Stimulated activated naive CD4-positive, alpha-beta T cell treated with Interleukin-2 at 50 U/mL for 16 hours (primary cell): ENCODE data around the gene TPSAB1.
"Not testable (repeated sequence)": the region's sequence is repeated elsewhere in the genome, so short reads cannot be mapped to it uniquely, and the experiment has no call there.

ENCODE experiments used
- DNase-seq: peaks from one replicate; lab custom pipeline; 2025; lab: John Stamatoyannopoulos, UW

TPSAB1 gene

DNA sequence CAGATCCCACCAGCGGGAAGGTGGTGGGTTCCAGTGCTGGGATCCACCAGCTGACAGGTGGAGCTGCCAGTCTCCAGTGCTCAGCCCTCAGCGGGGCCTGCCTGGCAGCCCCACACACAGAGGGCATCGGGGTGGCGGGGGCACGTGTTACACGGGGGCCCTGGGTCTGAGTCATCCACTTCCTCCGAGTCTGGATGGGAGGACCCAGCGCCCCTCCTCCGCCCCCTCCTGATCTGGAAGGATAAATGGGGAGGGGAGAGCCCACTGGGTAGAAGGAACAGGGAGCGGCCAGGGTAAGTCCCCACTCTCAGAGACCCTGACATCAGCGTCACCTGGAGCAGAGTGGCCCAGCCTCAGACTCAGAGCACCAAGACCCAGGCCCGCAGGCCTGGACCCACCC, at the start of gene TPSAB1:
TPSAB1 (plus strand) TSS at position 270 of the 400 bp plus-strand sequence. CDS start 234 bp downstream, outside the sequence.
- DNase-seq, result not testable (repeated sequence)

DNA sequence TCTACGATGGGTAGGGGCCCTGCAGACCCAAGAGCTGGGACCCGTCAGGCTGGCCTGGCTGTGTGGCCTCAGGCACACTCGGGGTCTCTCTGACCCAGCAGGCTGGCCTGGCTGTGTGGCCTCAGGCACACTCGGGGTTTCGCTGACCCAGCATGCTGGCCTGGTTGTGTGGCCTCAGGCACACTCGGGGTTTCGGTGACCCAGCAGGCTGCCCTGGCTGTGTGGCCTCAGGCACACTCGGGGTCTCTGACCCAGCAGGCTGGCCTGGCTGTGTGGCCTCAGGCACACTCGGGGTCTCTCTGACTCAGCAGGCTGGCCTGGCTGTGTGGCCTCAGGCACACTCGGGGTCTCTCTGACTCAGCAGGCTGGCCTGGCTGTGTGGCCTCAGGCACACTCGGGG, 49.7 kb upstream of the TPSAB1 start:
- not testable (repeated sequence) for DNase-seq

GRCh38 chr16:1192384-1193073, 48.0 kb upstream of the TPSAB1 start:
- no peak for DNase-seq

DNA sequence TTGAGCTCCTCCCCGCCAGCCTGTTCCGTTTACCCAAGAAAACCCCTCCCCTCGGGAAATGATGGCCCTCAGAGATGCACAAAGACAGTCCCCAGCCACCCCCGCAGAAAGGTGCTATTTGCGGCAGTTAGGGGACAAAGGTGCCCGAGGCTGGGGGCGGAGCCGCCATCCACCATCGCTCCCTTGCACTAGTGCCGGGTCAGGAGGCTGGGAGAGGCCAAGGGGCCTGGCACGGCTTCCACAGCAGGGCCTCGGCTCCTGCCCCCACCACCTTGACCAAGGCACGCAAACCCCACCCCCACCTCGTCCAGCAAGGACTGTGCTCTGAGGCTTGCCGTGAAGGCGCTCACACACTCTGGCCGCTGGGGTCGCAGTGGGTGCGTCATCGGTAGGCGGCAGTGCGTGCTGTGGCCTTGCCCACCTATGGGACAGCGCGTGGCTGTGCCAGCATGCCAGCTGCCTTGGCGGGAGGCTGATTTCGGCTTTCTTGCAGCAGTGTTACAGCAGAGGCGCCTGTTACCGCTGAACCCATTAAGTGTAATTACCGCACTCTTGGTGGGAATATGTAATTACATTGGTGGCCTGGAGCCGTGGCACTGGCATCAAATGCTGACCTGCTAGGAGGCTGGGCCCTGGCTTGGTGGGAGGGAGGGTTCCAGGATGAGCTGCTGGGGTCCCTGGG, 47.2 kb upstream of the TPSAB1 start:
- no peak for DNase-seq

DNA sequence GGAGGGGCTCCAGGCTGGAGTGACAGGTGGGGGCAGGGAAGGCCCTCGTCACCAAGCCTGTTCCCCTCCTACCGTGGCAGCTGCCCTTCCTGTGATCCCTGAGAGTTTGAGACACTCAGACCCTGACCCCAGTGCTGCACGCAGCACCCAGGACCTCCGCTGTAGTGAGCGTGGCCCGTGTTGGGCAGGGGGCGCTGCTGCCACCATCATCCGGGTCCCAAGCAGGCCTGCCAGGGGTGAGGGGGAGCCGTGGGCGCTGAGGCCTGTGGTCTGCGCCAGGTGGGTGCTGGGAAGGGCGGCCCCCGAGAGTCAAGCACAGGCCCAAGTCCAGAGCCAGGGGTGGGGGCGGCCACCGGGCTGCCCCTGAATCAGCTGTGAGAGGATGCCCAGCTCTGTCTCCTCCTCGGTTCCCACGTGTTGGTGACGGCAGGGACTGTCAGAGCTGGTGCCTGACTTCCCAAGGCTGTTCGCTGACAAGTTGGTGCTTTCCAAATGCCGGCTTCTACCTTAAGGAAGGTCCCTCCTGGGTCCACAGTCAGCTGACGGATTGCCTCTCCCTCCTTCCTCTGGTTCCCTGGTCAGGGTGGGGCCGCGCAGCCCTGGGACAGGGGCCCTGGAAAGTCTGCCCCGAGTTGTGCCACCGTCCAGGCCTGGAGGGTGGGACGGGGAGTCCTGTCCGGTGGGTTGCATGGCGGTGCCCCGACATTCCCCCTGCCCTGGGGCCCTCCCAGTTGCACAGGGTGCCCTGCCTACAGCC, 46.5 kb upstream of the TPSAB1 start:
- no peak for DNase-seq

GRCh38 chr16:1194665-1195392, 45.7 kb upstream of the TPSAB1 start:
- no peak for DNase-seq

GRCh38 chr16:1195393-1195666, 45.2 kb upstream of the TPSAB1 start:
- no peak for DNase-seq

DNA sequence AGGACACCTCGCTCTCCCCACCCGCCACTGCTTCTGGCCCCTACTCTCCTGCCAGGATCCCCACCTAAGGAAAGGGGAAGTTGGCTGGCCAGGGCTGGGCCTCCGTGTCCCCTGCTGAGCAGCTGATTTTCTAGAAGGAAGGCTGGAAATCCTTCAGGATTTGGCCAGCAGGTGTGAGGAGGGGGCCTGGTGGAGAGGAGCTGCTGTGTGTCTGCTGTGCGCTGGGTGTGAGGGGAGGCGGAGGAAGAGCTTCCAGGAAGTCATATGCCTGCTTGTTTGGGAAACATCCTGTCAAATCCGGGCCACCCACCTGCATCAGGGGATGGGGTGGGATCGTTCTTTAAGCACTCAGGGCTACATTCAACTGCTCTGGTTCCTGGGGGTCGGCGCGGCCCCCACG, 44.0 kb upstream of the TPSAB1 start:
- no peak for DNase-seq

DNA sequence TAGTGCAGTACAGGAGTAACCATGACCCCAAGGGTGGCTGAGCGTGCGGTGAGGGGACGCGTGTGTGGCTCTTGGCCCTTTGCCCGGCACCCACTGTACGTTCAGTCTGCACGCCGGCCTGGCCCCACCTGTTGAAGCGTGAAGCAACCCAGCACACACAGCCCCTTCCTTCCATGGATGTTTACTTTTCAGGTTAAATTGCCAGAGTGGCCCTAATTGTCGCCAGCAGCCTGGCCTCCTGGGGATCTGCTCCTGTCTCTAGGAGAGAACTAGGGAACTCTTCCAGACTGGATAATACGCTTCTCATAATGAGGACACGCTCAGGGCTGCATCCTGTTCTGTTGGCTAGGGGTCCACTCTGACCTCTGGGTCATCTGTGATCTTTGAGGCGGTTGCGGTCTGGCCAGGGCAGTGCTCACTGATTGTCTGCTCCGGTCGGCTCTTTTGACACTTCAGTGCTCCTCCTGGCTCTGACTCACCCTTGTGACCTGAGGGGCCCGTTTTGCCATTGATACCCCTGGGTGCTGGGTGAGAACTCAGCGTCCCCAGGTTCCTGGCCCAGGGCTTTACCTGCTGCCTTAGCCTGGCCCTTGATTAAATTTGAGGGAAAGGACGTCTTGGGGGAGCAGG, 43.2 kb upstream of the TPSAB1 start:
- no peak for DNase-seq

DNA sequence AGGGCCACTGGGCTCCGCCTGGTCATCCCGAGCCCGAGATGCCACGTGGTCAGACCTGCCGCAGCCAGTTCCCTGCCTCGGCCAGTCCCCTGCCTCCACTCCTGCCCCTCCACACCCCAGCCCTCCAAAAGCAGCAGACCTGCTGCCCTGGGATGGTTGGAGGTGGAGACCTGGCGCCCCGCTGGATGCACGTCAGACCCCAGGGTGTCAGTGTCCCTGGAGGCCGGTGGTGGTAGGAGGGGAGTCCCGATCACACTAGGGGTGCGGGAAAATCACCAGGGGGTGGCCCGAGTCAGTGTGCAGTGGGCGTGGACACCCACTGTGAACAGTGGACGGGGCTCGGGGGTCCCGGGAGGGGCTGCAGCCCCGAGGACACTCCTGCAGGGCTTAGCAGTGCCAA, 42.3 kb upstream of the TPSAB1 start:
- no peak for DNase-seq

DNA sequence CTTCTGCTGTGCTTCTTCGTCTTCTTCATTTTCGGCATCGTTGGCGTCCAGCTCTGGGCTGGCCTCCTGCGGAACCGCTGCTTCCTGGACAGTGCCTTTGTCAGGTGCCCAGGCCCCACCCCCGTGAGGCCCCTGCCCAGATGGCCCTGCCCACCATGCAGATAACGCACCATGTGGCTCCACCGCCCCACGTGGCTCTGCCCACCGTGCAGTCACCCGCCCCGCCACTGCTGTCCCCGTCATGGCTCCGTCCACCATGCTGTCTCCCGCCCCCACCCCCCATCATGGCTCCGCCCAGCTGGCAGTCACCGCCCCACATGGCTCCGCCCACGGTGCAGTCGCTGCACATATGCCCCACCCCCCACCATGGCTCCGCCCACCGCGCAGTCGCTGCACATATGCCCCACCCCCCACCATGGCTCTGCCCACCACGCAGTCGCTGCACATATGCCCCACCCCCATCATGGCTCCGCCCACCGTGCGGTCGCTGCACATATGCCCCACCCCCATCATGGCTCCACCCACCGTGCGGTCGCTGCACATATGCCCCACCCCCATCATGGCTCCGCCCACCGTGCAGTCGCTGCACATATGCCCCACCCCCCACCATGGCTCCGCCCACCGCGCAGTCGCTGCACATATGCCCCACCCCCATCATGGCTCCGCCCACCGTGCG, 41.7 kb upstream of the TPSAB1 start:
- DNase-seq, result not testable (repeated sequence)

DNA sequence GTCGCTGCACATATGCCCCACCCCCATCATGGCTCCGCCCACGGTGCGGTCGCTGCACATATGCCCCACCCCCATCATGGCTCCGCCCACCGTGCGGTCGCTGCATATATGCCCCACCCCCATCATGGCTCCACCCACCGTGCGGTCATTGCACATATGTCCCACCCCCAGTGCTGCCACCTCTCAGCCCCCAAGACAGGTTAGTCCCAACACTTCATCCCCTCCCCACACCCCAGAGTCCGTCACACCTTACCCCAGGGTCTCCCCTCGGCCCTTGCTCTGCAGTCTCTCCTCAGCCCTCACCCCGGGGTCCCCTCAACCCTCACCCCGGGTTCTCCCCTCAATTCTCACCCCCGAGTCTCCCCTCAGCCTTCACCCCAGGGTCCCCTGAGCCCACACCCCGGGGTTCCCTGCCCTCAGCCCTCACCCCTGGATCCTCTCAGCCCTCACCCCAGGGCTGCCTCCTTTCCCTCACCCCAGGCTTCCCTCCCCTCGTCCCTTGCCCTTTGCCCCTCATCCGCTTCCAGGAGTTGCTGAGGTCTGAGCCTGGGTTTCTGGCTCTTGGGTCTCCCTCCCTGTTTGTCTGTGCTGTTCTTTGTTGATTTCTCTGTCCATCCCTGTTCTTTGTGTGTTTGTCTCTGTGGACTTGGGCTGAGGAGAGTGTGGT, 41.0 kb upstream of the TPSAB1 start:
- DNase-seq, result no peak

GRCh38 chr16:1200014-1200627, 40.4 kb upstream of the TPSAB1 start:
- DNase-seq, result no peak

DNA sequence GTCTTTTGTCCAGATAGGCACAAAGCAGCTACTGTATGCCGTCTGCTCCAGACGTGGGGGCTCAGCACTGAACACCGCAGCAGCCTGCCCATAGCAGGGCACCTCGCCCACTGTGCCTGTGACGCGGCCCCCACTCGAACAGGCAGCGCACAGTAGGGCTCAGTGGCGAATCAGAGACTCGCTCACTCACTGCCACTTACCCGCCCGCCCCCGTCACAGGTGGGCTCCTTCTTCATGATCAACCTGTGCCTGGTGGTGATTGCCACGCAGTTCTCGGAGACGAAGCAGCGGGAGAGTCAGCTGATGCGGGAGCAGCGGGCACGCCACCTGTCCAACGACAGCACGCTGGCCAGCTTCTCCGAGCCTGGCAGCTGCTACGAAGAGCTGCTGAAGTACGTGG, 39.1 kb upstream of the TPSAB1 start:
- no peak for DNase-seq

GRCh38 chr16:1202274-1202673, 38.2 kb upstream of the TPSAB1 start:
- DNase-seq, result no peak

DNA sequence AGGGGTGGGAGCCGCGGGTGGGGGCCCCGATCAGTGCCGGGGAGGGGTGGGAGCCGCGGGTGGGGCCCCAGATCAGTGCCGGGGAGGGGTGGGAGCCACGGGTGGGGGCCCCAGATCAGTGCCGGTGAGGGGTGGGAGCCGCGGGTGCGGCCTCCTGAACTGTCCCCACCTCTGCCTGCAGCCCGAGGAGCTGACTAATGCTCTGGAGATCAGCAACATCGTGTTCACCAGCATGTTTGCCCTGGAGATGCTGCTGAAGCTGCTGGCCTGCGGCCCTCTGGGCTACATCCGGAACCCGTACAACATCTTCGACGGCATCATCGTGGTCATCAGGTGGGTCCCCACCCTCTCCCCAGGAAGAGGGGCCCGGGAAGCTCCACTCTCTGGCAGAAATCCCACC, 35.6 kb upstream of the TPSAB1 start:
- no peak for DNase-seq

DNA sequence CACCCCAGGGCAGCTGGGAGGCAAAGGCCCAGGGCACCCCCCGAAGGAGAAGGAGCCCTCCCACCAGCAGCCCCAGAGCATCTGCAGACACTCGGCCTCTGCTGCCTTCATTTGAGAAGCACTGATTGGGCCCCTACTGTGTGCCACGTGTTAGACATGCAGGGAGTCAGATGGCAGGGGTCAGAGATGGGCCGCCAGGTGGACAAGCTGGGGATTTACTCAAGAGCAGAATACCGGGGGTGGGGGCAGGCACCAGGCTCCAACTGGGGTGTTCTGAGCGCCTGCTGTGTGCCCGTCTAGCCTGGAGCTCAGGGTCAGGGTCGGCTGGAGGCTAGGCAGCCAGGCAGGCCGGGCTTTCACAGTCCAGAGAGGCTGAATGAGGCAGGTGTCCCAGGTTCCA, 34.2 kb upstream of the TPSAB1 start:
- no peak for DNase-seq

GRCh38 chr16:1206786-1207185, 33.7 kb upstream of the TPSAB1 start:
- DNase-seq, result no peak

- DNase-seq, result no peak
Measured at GRCh38 chr16:1208239-1208830, 32.2 kb upstream of the TPSAB1 start.

- no peak for DNase-seq
Measured at GRCh38 chr16:1209081-1209480, 31.4 kb upstream of the TPSAB1 start.
